ENCODE measurements around the gene PLCD3. TPM values are rescaled to one million over a fixed set of nuclear protein-coding genes. Genes with fewer than 3 reads are reported as not detected.
A peak's percentile ranks its signal among the peaks of the same experiment; 100 is the strongest.

The PLCD3 gene
- total and polyA plus RNA-seq, 2 of the 13 experiments (the other 11 are each of a cell fraction or from before 2014, with no cell fraction given): 11.3 to 39.1 TPM

GRCh38 chr17:45161288-45162024 lies 29.1 kb upstream of the PLCD3 start, which contains the start of gene HEXIM2 (continued):
- TF ChIP-seq EP300 (IDR thresholded peaks at IDR 0.05; ENCODE audit: low read depth in 2 of 2, low read length in 2 of 2) (peak in 1 of 2 experiments; percentile 52; a peak in 3 of 4 replicates), EP300 (CRISPR knock-in tag; IDR thresholded peaks at IDR 0.05; ENCODE audit: borderline replicate concordance) (no peak; the same call in none of the 2 replicates), TGIF2 (CRISPR knock-in tag; IDR thresholded peaks at IDR 0.05) (peak; percentile 87; the same call in 1 of the 2 replicates), ZNF792 (CRISPR knock-in tag; IDR thresholded peaks at IDR 0.05) (no peak; the same call in 1 of the 2 replicates), ZNF326 (CRISPR knock-in tag; IDR thresholded peaks at IDR 0.05; ENCODE audit: borderline replicate concordance) (no peak), SAP130 (CRISPR knock-in tag; IDR thresholded peaks at IDR 0.05; ENCODE audit: low read depth) (peak; percentile 94), ZNF276 (CRISPR knock-in tag; IDR thresholded peaks at IDR 0.05; ENCODE audit: low read depth) (peak; percentile 28; the same call in 1 of the 2 replicates), PLSCR1 (CRISPR knock-in tag; IDR thresholded peaks at IDR 0.05; ENCODE audit: borderline replicate concordance) (no peak), ATF7 (IDR thresholded peaks at IDR 0.05) (0 out of 2 replicates have a peak, but pooled peaks have one; percentile 8), ATF7 (CRISPR knock-in tag; IDR thresholded peaks at IDR 0.05) (peak; percentile 86), ZNF780A (CRISPR knock-in tag; IDR thresholded peaks at IDR 0.05) (no peak), GATAD2A (CRISPR knock-in tag; IDR thresholded peaks at IDR 0.05) (no peak; the same call in 1 of the 2 replicates), BCL6 (CRISPR knock-in tag; IDR thresholded peaks at IDR 0.05) (peak; percentile 55), ZNF343 (CRISPR knock-in tag; IDR thresholded peaks at IDR 0.05) (peak; percentile 89), DDIT3 (CRISPR knock-in tag; IDR thresholded peaks at IDR 0.05) (no peak), SALL1 (CRISPR knock-in tag; IDR thresholded peaks at IDR 0.05) (peak; percentile 66), ZHX1 (CRISPR knock-in tag; IDR thresholded peaks at IDR 0.05; ENCODE audit: low read depth) (peak; percentile 84; the same call in 1 of the 2 replicates), POLR2A (IDR thresholded peaks at IDR 0.05; ENCODE audit: insufficient read depth in 1 of 2, low read depth in 2 of 2, low read length in 2 of 2) (peak; percentile 94 to 98), HNRNPL (IDR thresholded peaks at IDR 0.05; ENCODE audit: low read depth, low read length) (peak; percentile 57), ZNF563 (CRISPR knock-in tag; IDR thresholded peaks at IDR 0.05) (peak; percentile 21; the same call in 1 of the 2 replicates), ZNF3 (CRISPR knock-in tag; IDR thresholded peaks at IDR 0.05) (peak; percentile 46; the same call in 1 of the 2 replicates), ZNF264 (CRISPR knock-in tag; IDR thresholded peaks at IDR 0.05) (no peak; the same call in none of the 2 replicates)
- TF ChIP-seq, protein P1, sequence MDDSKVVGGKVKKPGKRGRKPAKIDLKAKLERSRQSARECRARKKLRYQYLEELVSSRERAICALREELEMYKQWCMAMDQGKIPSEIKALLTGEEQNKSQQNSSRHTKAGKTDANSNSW (CRISPR knock-in tag; IDR thresholded peaks at IDR 0.05; ENCODE audit: borderline replicate concordance): no peak; the same call in 1 of the 2 replicates
- TF ChIP-seq, protein P2, sequence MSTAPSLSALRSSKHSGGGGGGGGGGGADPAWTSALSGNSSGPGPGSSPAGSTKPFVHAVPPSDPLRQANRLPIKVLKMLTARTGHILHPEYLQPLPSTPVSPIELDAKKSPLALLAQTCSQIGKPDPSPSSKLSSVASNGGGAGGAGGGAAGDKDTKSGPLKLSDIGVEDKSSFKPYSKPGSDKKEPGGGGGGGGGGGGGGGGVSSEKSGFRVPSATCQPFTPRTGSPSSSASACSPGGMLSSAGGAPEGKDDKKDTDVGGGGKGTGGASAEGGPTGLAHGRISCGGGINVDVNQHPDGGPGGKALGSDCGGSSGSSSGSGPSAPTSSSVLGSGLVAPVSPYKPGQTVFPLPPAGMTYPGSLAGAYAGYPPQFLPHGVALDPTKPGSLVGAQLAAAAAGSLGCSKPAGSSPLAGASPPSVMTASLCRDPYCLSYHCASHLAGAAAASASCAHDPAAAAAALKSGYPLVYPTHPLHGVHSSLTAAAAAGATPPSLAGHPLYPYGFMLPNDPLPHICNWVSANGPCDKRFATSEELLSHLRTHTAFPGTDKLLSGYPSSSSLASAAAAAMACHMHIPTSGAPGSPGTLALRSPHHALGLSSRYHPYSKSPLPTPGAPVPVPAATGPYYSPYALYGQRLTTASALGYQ (CRISPR knock-in tag; IDR thresholded peaks at IDR 0.05): no peak
